Smooth muscle cell (in vitro differentiated cells): ENCODE data around the gene ANKRD55. TPM values are rescaled to one million over a fixed set of nuclear protein-coding genes. Genes with fewer than 3 reads are reported as not detected.

ENCODE experiments used
- DNase-seq: peaks from one replicate; lab custom pipeline; 2025; ENCODE audit not compliant: unreplicated experiment; lab: John Stamatoyannopoulos, UW
- H2AFZ ChIP-seq: fragments of 200-600 bp; sonication (generic); 2 replicates; pipeline ENCODE4 v1.6.0; 2016; ENCODE audit warnings: antibody characterized with exemption, low read depth, mild to moderate bottlenecking
- H3F3A ChIP-seq: fragments of 200-600 bp; sonication (generic); 2 replicates; pipeline ENCODE4 v1.6.0; 2017; ENCODE audit warnings: antibody characterized with exemption, low read depth
- H3K27ac ChIP-seq: fragments of 200-600 bp; sonication (generic); 2 replicates; pipeline ENCODE4 v1.5.1; 2016; ENCODE audit warnings: low read depth, mild to moderate bottlenecking
- H3K27me3 ChIP-seq: fragments of 200-600 bp; sonication (generic); 2 replicates; pipeline ENCODE4 v1.6.1; 2016; ENCODE audit warnings: low read depth, mild to moderate bottlenecking
- H3K36me3 ChIP-seq: fragments of 200-600 bp; sonication (generic); 2 replicates; pipeline ENCODE4 v1.5.1; 2016; ENCODE audit warnings: low read depth
- H3K4me1 ChIP-seq: fragments of 200-600 bp; sonication (generic); 2 replicates; pipeline ENCODE4 v1.5.1; 2016; ENCODE audit warnings: low read depth
- H3K4me2 ChIP-seq: fragments of 200-600 bp; sonication (generic); 2 replicates; pipeline ENCODE4 v1.6.0; 2016; ENCODE audit warnings: mild to moderate bottlenecking
- H3K4me3 ChIP-seq: fragments of 200-600 bp; sonication (generic); 2 replicates; pipeline ENCODE4 v1.5.1; 2016; ENCODE audit warnings: mild to moderate bottlenecking
- H3K79me2 ChIP-seq: fragments of 200-600 bp; sonication (generic); 2 replicates; pipeline ENCODE4 v1.6.0; 2016; ENCODE audit warnings: low read depth, mild to moderate bottlenecking
- H3K9ac ChIP-seq: fragments of 200-600 bp; sonication (generic); 2 replicates; pipeline ENCODE4 v1.6.0; 2016; ENCODE audit warnings: low read depth
- H3K9me3 ChIP-seq: fragments of 200-600 bp; sonication (generic); replicated peaks from 2 replicates; pipeline ENCODE4 v1.5.1; 2016; ENCODE audit warnings: low read depth
- H4K20me1 ChIP-seq: fragments of 200-600 bp; sonication (generic); 2 replicates; pipeline ENCODE4 v1.6.0; 2016; ENCODE audit warnings: low read depth
- CTCF ChIP-seq: fragments of 200-600 bp; sonication (generic); IDR thresholded peaks from 2 replicates; pipeline ENCODE4 v1.5.1; 2017; ENCODE audit warnings: borderline replicate concordance, mild to moderate bottlenecking, antibody characterized with exemption; ENCODE audit not compliant: insufficient read depth, poor library complexity, severe bottlenecking
- WGBS: methylation state at CpG from one replicate; pipeline ENCODE4 v1.1.7; 2016; ENCODE audit warnings: low lambda C conversion rate; 5-methylcytosine and 5-hydroxymethylcytosine counted together
- polyA plus RNA-seq: library from polyadenylated mRNA; unstranded; fragments of >200 nt; fragmentation: Nextera tagmentation; extraction: Ambion mirVana; gene quantifications from 2 replicates; pipeline ENCODE4 v1.2.1, GENCODE V29; 2016
- total RNA-seq: library from RNA; depleted of rRNA; stranded (reverse); fragments of >200 nt; gene quantifications from 2 replicates; pipeline ENCODE4 v1.2.3, GENCODE V29; 2014

ANKRD55 gene
- total and polyA plus RNA-seq, 2 experiments from 2014 or later = 1.1 to 1.7 TPM

GRCh38 chr5:56078278-56079156, 154.6 kb downstream of the ANKRD55 start:
- Histone ChIP-seq H2AFZ (no peak overlapping the region), H3K79me2 (no peaks in the 10 kb centered on the region), H3K4me1 (no peaks in the 10 kb centered on the region), H3K9ac (no peak overlapping the region), H3F3A (peaks cover 3% of the 10 kb centered on the region), H3K4me3 (no peak overlapping the region), H4K20me1 (no peaks in the 10 kb centered on the region), H3K36me3 (no peaks in the 10 kb centered on the region), H3K27me3 (no peaks in the 10 kb centered on the region), H3K9me3 (no peaks in the 10 kb centered on the region), H3K4me2 (no peak overlapping the region), H3K27ac (no peak overlapping the region)
- TF ChIP-seq CTCF = no peak
- 81% methylated on average over 6 of the region's 6 CpGs for WGBS
- DNase-seq = no peak

GRCh38 chr5:56077796-56078233, 155.3 kb downstream of the ANKRD55 start:
- no peak for DNase-seq
- Histone ChIP-seq H3K4me3 (no peak overlapping the region), H3F3A (peaks cover 3% of the 10 kb centered on the region), H3K4me1 (no peaks in the 10 kb centered on the region), H3K79me2 (no peaks in the 10 kb centered on the region), H3K27me3 (no peaks in the 10 kb centered on the region), H2AFZ (no peak overlapping the region), H3K9ac (no peak overlapping the region), H3K4me2 (no peak overlapping the region), H3K9me3 (no peaks in the 10 kb centered on the region), H3K36me3 (no peaks in the 10 kb centered on the region), H3K27ac (no peak overlapping the region), H4K20me1 (no peaks in the 10 kb centered on the region)
- TF ChIP-seq CTCF = no peak
- 98% methylated on average over 7 of the region's 7 CpGs for WGBS

GRCh38 chr5:56076486-56076885, 156.6 kb downstream of the ANKRD55 start:
- TF ChIP-seq CTCF = no peak
- Histone ChIP-seq H3K79me2 (no peaks in the 10 kb centered on the region), H3K4me3 (no peak overlapping the region), H3K27ac (no peak overlapping the region), H4K20me1 (no peaks in the 10 kb centered on the region), H3K4me1 (no peaks in the 10 kb centered on the region), H3K9me3 (no peaks in the 10 kb centered on the region), H3F3A (peaks cover 3% of the 10 kb centered on the region), H3K36me3 (no peaks in the 10 kb centered on the region), H3K27me3 (no peaks in the 10 kb centered on the region), H2AFZ (no peak overlapping the region), H3K9ac (no peak overlapping the region), H3K4me2 (no peak overlapping the region)
- no peak for DNase-seq
- 61% methylated on average over 3 of the region's 3 CpGs for WGBS
